Neural crest cell (in vitro differentiated cells): ENCODE results near the gene PLCB1. TPM values are rescaled to one million over a fixed set of nuclear protein-coding genes. Genes with fewer than 3 reads are reported as not detected.
A peak's percentile ranks its signal among the peaks of the same experiment; 100 is the strongest.

Experiments
- DNase-seq: peaks from one replicate; pipeline ENCODE4 v3.0.0; 2021; ENCODE audit warnings: low read depth, mixed read lengths, low spot score
- H3K27ac Mint-ChIP-seq: one replicate; pipeline ENCODE4 v1.8.0; 2021; ENCODE audit warnings: mild to moderate bottlenecking, mixed read lengths; ENCODE audit not compliant: unreplicated experiment
- H3K27me3 Mint-ChIP-seq: 2 replicates; pipeline ENCODE4 v1.8.0; 2021; ENCODE audit warnings: low read depth, mild to moderate bottlenecking, mixed read lengths
- H3K36me3 Mint-ChIP-seq: 2 replicates; pipeline ENCODE4 v1.8.0; 2021; ENCODE audit warnings: low read depth, mild to moderate bottlenecking, mixed read lengths
- H3K4me1 Mint-ChIP-seq: 2 replicates; pipeline ENCODE4 v1.8.0; 2021; ENCODE audit warnings: mixed read lengths
- H3K4me3 Mint-ChIP-seq: one replicate; pipeline ENCODE4 v1.8.0; 2021; ENCODE audit warnings: mild to moderate bottlenecking, mixed read lengths
- H3K9me3 Mint-ChIP-seq: 2 replicates; pipeline ENCODE4 v1.8.0; 2021; ENCODE audit warnings: mixed read lengths
- total RNA-seq: library from RNA; stranded (reverse); gene quantifications from 2 replicates; pipeline ENCODE4 v1.2.1, GENCODE V29; 2021
- TF ChIP-seq, protein P1 (sequence below): fragments of 200-600 bp; sonication (generic); conservative IDR thresholded peaks from 2 replicates; pipeline ENCODE4 v1.5.0; 2021; ENCODE audit warnings: antibody characterized with exemption, mild to moderate bottlenecking

PLCB1 gene
- total RNA-seq, 1 donor from 2014 or later = 13.7 TPM

DNA sequence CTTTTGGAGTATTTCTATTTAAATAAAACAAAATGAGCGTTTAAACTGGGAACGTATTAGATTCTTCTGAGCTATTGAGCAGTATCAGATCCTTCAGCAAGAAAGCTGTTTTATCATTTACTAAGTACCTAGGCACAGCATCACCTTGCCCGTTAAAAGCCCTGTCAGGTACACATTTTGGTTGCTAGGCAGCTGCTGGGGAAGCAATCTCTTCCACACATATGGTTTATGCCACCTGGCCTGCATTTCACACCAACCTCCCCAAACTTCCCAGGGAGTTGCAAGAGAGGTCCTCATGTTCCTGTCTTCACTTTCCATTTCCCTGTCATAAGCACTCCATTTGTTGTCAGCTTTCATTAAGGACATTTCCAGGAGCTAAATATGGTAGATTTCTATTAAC is 400.1 kb downstream of the PLCB1 start:
- H3K27me3 Mint-ChIP-seq = no peaks in the 10 kb centered on the region
- no peak overlapping the region for H3K27ac Mint-ChIP-seq
- no peak for DNase-seq
- no peak overlapping the region for H3K4me3 Mint-ChIP-seq
- H3K4me1 Mint-ChIP-seq = no peaks in the 10 kb centered on the region
- TF ChIP-seq, protein P1, sequence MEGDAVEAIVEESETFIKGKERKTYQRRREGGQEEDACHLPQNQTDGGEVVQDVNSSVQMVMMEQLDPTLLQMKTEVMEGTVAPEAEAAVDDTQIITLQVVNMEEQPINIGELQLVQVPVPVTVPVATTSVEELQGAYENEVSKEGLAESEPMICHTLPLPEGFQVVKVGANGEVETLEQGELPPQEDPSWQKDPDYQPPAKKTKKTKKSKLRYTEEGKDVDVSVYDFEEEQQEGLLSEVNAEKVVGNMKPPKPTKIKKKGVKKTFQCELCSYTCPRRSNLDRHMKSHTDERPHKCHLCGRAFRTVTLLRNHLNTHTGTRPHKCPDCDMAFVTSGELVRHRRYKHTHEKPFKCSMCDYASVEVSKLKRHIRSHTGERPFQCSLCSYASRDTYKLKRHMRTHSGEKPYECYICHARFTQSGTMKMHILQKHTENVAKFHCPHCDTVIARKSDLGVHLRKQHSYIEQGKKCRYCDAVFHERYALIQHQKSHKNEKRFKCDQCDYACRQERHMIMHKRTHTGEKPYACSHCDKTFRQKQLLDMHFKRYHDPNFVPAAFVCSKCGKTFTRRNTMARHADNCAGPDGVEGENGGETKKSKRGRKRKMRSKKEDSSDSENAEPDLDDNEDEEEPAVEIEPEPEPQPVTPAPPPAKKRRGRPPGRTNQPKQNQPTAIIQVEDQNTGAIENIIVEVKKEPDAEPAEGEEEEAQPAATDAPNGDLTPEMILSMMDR = no peak
- H3K36me3 Mint-ChIP-seq = no peaks in the 10 kb centered on the region
- no peaks in the 10 kb centered on the region for H3K9me3 Mint-ChIP-seq

DNA sequence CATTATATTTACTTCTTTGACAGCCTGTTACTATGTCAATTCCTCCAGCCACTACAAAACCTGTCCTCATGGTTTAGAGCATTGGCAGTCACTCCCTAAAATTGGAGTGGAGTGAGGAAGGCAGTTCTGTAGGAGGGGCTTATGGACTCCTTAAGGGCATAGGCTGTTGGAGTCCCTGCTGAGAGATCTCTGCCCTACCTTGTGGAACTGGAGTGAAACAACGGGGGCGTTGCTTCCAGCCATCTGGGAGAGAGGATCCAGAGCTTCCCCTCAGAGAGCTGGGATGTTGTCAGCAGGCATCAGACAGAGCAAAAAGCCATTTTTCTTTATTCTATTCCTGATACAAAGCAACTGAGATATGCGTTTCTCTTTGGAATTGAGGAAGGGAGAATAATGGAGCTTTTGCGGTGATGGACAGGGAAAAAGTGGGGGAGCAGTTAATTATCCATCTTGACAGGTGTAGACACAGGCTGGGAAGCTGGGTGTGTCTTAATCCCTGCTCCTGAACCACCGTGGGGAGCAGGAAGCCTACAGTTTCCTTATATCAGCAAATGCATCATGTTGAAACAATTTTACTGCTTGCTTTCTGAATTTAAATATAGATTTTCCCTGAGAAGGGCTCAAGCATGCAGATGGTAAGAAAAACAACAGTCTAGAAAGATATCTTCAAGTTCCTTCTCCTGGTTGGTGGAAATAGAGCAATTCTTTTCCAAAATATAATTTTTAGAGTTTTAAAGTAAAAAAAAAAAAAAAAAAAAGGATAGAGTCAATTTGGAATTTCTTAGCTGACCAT is 402.5 kb downstream of the PLCB1 start:
- TF ChIP-seq, protein P1 = no peak
- no peaks in the 10 kb centered on the region for H3K4me1 Mint-ChIP-seq
- H3K36me3 Mint-ChIP-seq = no peaks in the 10 kb centered on the region
- DNase-seq = no peak
- H3K27ac Mint-ChIP-seq = no peak overlapping the region
- no peak overlapping the region for H3K4me3 Mint-ChIP-seq
- no peaks in the 10 kb centered on the region for H3K27me3 Mint-ChIP-seq
- no peaks in the 10 kb centered on the region for H3K9me3 Mint-ChIP-seq

DNA sequence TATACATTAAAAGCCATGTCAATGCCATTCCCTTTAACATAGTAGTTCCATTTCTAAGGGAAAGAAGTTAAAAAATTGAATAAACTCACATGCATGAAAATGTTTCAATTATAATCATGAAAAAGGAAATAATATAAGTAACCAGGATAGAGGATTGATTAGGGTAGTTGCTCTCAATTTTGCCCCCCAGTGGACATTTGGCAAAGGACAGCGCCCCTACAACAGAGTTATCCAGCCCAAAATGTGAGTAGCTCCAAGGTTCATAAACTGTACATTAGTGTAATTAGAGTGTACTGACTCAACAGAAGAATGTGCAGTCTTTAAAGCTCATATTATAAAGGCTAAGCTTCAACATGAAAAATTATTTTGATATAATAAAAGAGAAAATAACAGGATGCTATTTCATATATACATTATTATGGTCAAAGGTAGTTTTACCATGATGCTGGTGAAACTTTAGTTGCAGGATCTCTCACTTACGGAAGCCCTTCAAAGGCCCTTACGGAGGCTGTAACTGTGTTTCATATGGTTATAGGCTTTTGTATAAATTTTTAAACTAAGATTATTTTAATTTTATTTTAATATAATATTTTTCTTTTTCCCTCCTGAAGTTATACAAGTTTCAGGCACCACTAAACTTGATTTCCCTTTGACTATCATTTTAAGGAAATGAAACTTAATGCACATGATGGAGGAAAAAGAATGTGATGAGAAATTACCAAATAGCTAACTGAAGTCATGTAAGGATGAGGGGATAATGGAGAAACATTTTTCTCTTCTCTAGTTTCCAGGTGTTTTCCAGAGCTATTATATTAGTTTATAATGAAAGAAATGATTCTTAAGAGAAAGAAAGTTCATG is 403.6 kb downstream of the PLCB1 start:
- no peak for DNase-seq
- H3K9me3 Mint-ChIP-seq = no peaks in the 10 kb centered on the region
- H3K27me3 Mint-ChIP-seq = no peaks in the 10 kb centered on the region
- peaks cover 6% of the 10 kb centered on the region for H3K4me1 Mint-ChIP-seq
- no peaks in the 10 kb centered on the region for H3K36me3 Mint-ChIP-seq
- TF ChIP-seq, protein P1 = peak; percentile 65
- H3K27ac Mint-ChIP-seq = no peak overlapping the region
- no peak overlapping the region for H3K4me3 Mint-ChIP-seq

DNA sequence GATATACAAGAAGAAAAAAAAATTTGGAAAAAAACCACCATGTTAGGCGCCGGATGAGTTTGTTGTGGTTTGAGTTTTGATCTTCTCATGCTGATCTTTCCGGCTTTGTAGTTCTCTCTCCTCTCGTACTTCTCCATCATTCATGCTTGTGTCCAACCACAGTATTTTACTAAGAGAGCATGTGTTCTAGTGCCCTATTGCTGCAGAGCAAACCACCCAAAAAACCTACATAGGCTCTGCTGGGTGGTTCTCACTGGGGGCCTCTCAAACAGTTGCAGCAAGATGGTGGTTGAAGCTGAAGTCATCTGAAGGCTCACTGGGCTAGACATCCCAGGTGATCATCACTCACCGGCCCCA is 404.2 kb downstream of the PLCB1 start:
- Mint-ChIP-seq H3K9me3 (no peaks in the 10 kb centered on the region), H3K4me3 (no peak overlapping the region)

DNA sequence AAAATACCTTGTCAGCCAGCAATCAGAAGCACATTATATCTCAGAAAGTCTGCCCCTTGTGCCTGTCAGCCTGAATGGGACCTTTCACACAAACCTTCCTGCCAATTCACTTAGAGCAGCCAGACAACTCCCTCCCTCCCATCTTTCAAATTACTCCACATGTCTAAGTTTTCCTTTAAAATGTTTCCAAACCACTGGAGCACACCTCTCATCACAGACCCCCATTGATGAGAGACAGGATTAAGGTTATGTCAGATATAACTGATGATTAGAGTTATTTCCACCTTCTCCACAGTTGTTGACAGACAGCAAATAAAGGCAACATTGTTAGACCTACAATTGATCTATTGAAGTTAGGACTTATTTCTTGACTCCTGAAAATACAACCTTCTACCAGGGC is 408.4 kb downstream of the PLCB1 start:
- Mint-ChIP-seq H3K27me3 (no peaks in the 10 kb centered on the region), H3K27ac (no peak overlapping the region), H3K4me1 (peaks cover 20% of the 10 kb centered on the region), H3K4me3 (no peak overlapping the region), H3K36me3 (no peaks in the 10 kb centered on the region), H3K9me3 (no peaks in the 10 kb centered on the region)
- DNase-seq = no peak
- TF ChIP-seq, protein P1 = no peak

More for the DNA sequence above, 404.2 kb downstream of the PLCB1 start:
- TF ChIP-seq, protein P1 = no peak
- Mint-ChIP-seq H3K27ac (no peak overlapping the region), H3K4me1 (peaks cover 9% of the 10 kb centered on the region), H3K27me3 (no peaks in the 10 kb centered on the region), H3K36me3 (no peaks in the 10 kb centered on the region)
- no peak for DNase-seq
